HepG2 (cell line): ENCODE measurements around the gene ZNF493. TPM values are rescaled to one million over a fixed set of nuclear protein-coding genes. Genes with fewer than 3 reads are reported as not detected.

Source experiments
- AKAP8 ChIP-seq: sonication (generic); formaldehyde crosslinking; IDR thresholded peaks from 2 replicates; pipeline ENCODE4 v1.5.1; 2020; ENCODE audit warnings: mild to moderate bottlenecking, missing genetic modification reagents
- ATAD3A ChIP-seq: sonication (generic); formaldehyde crosslinking; IDR thresholded peaks from 2 replicates; pipeline ENCODE4 v1.4.0; 2020; ENCODE audit warnings: missing genetic modification reagents
- DRAP1 ChIP-seq: IDR thresholded peaks from 2 replicates; pipeline ENCODE4 v1.6.1; 2016; ENCODE audit warnings: missing genetic modification reagents, missing compliant biosample characterization
- FOSL2 ChIP-seq: sonication (generic); formaldehyde crosslinking; IDR thresholded peaks from 2 replicates; pipeline ENCODE4 v1.4.0; 2020; ENCODE audit warnings: missing genetic modification reagents
- FOXC1 ChIP-seq: sonication (generic); formaldehyde crosslinking; IDR thresholded peaks from 2 replicates; pipeline ENCODE4 v1.8.0; 2022; ENCODE audit warnings: mild to moderate bottlenecking, missing genetic modification reagents, borderline replicate concordance
- IRX3 ChIP-seq: sonication (generic); formaldehyde crosslinking; IDR thresholded peaks from 2 replicates; pipeline ENCODE4 v1.8.1; 2023; ENCODE audit warnings: mild to moderate bottlenecking, low read depth, missing genetic modification reagents, borderline replicate concordance
- MNT ChIP-seq: fragments of 450-650 bp; IDR thresholded peaks from 2 replicates; pipeline ENCODE4 v1.6.1; 2016
- MXD4 ChIP-seq: IDR thresholded peaks from 2 replicates; pipeline ENCODE4 v1.6.1; 2016; ENCODE audit warnings: mild to moderate bottlenecking, missing biosample characterization, missing genetic modification reagents
- SALL2 ChIP-seq: sonication (generic); formaldehyde crosslinking; IDR thresholded peaks from 2 replicates; pipeline ENCODE4 v1.8.1; 2023; ENCODE audit warnings: mild to moderate bottlenecking, missing genetic modification reagents, inconsistent platforms
- ZBTB20 ChIP-seq: sonication (generic); formaldehyde crosslinking; IDR thresholded peaks from 2 replicates; pipeline ENCODE4 v1.8.1; 2023; ENCODE audit warnings: missing genetic modification reagents, low read depth, mild to moderate bottlenecking, borderline replicate concordance
- ZBTB8A ChIP-seq: sonication (generic); formaldehyde crosslinking; IDR thresholded peaks from 2 replicates; pipeline ENCODE4 v1.4.0; 2020; ENCODE audit warnings: mild to moderate bottlenecking, low read depth, missing genetic modification reagents, borderline replicate concordance
- ZNF20 ChIP-seq: sonication (generic); formaldehyde crosslinking; IDR thresholded peaks from 2 replicates; pipeline ENCODE4 v1.4.0; 2020; ENCODE audit warnings: mild to moderate bottlenecking, moderate library complexity, missing genetic modification reagents
- ZNF251 ChIP-seq: sonication (generic); formaldehyde crosslinking; IDR thresholded peaks from 2 replicates; pipeline ENCODE4 v1.9.0; 2021; ENCODE audit warnings: mild to moderate bottlenecking, missing genetic modification reagents
- ZNF30 ChIP-seq: sonication (generic); formaldehyde crosslinking; IDR thresholded peaks from 2 replicates; pipeline ENCODE4 v1.5.0; 2020; ENCODE audit warnings: mild to moderate bottlenecking, missing genetic modification reagents
- ZNF496 ChIP-seq: sonication (generic); formaldehyde crosslinking; IDR thresholded peaks from 2 replicates; pipeline ENCODE4 v1.8.1; 2023; ENCODE audit warnings: mild to moderate bottlenecking, moderate library complexity, missing genetic modification reagents; ENCODE audit not compliant: insufficient replicate concordance
- ZNF543 ChIP-seq: sonication (generic); formaldehyde crosslinking; IDR thresholded peaks from 2 replicates; pipeline ENCODE4 v1.4.0; 2020; ENCODE audit warnings: mild to moderate bottlenecking, missing genetic modification reagents
- ZNF577 ChIP-seq: sonication (generic); formaldehyde crosslinking; IDR thresholded peaks from 2 replicates; pipeline ENCODE4 v1.4.0; 2020; ENCODE audit warnings: mild to moderate bottlenecking, low read depth, missing genetic modification reagents, borderline replicate concordance
- ZNF616 ChIP-seq: sonication (generic); formaldehyde crosslinking; IDR thresholded peaks from 2 replicates; pipeline ENCODE4 v1.5.0; 2020; ENCODE audit warnings: low read depth, mild to moderate bottlenecking, missing genetic modification reagents
- ZNF678 ChIP-seq: sonication (generic); formaldehyde crosslinking; IDR thresholded peaks from 2 replicates; pipeline ENCODE4 v1.4.0; 2020; ENCODE audit warnings: mild to moderate bottlenecking, missing genetic modification reagents
- polyA plus RNA-seq, 8 experiments: library from polyadenylated mRNA; depleted of rRNA in 3 of 8; stranded (reverse) in 7 of 8; unstranded in 1 of 8; fragments of >200 nt; fragmentation: Illumina TruSeq in 4 of 8; extraction: Trizol in 4 of 8; gene quantifications; 2 replicates each; pipeline versions ENCODE4 v1.2.1 to v1.2.3, GENCODE V29; 2011 to 2016; ENCODE audit warnings: low read depth in 4 of 8, missing spikeins in 1 of 8, mixed read lengths in 1 of 8; ENCODE audit not compliant: insufficient read depth in 1 of 8
- total RNA-seq, 5 experiments: library from RNA; depleted of rRNA; stranded (reverse); fragments of >200 nt; fragmentation: Illumina TruSeq; extraction: Trizol; gene quantifications; 2 replicates each; pipeline ENCODE4 v1.2.3, GENCODE V29; 2016; ENCODE audit warnings: low read depth in 1 of 5
- TF ChIP-seq, protein P1 (sequence below): sonication (generic); formaldehyde crosslinking; IDR thresholded peaks from 2 replicates; pipeline ENCODE4 v1.4.0; 2020; ENCODE audit warnings: mild to moderate bottlenecking, missing genetic modification reagents
- TF ChIP-seq, protein P2 (sequence below): sonication (generic); formaldehyde crosslinking; IDR thresholded peaks from 2 replicates; pipeline ENCODE4 v1.4.0; 2020; ENCODE audit warnings: mild to moderate bottlenecking, missing genetic modification reagents
- TF ChIP-seq, protein P3 (sequence below): sonication (generic); formaldehyde crosslinking; IDR thresholded peaks from 2 replicates; pipeline ENCODE4 v1.4.0; 2020; ENCODE audit warnings: missing genetic modification reagents, borderline replicate concordance

Gene ZNF493
- total and polyA plus RNA-seq, 2 of the 13 experiments (the other 11 are each of a cell fraction or from before 2014, with no cell fraction given), result 6.8 to 9.0 TPM

DNA sequence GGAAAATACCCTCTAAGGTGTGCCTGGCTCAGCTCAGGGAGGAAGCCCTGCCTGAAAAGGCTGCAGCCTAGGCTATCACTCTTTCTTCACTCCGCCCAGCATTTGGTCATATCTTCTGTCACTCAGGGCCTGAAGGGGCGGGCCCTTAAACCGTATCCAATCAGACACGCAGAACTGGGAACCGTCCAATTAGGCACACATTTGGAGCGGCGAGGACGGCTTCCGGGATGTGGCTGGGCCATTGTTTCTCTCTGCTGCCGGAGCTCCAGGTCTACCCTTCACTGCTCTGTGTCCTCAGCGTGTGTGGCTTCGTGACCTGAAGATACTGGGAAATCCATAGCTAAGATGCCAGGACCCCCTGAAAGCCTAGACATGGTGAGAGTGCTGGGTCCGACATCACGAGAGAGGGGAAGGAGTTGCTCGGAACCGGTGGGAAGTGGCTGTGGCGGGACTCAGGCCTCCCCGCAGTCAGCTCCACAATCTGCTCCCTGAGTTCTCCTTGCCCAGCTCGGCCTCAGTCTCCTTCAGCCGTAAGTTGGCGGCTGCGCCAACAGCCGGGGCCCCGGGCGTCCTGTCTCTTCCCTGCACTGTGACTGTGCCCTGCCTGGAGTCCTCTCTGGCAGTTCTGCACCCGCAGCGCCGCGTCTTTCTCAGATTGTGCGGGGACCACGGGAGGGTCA, at the start of gene ZNF493 (continued):
- TF ChIP-seq FOXC1 (CRISPR knock-in tag), result peak; percentile 67; the same call in 1 of the 2 replicates
- 0 out of 2 replicates have a peak, but pooled peaks have one; percentile 37 for TF ChIP-seq ZBTB8A (CRISPR knock-in tag)
- TF ChIP-seq ZNF251 (CRISPR knock-in tag), result no peak
- TF ChIP-seq ZNF616, result peak; percentile 65; the same call in 1 of the 2 replicates
- no peak for TF ChIP-seq SALL2 (CRISPR knock-in tag)
- TF ChIP-seq, protein P1, sequence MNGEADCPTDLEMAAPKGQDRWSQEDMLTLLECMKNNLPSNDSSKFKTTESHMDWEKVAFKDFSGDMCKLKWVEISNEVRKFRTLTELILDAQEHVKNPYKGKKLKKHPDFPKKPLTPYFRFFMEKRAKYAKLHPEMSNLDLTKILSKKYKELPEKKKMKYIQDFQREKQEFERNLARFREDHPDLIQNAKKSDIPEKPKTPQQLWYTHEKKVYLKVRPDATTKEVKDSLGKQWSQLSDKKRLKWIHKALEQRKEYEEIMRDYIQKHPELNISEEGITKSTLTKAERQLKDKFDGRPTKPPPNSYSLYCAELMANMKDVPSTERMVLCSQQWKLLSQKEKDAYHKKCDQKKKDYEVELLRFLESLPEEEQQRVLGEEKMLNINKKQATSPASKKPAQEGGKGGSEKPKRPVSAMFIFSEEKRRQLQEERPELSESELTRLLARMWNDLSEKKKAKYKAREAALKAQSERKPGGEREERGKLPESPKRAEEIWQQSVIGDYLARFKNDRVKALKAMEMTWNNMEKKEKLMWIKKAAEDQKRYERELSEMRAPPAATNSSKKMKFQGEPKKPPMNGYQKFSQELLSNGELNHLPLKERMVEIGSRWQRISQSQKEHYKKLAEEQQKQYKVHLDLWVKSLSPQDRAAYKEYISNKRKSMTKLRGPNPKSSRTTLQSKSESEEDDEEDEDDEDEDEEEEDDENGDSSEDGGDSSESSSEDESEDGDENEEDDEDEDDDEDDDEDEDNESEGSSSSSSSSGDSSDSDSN (CRISPR knock-in tag), result peak; percentile 59; the same call in 1 of the 2 replicates
- TF ChIP-seq ZNF496 (CRISPR knock-in tag), result no peak
- TF ChIP-seq, protein P2, sequence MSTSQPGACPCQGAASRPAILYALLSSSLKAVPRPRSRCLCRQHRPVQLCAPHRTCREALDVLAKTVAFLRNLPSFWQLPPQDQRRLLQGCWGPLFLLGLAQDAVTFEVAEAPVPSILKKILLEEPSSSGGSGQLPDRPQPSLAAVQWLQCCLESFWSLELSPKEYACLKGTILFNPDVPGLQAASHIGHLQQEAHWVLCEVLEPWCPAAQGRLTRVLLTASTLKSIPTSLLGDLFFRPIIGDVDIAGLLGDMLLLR (CRISPR knock-in tag), result no peak
- peak; percentile 64; the same call in 1 of the 2 replicates for TF ChIP-seq ZBTB20 (CRISPR knock-in tag)
- no peak for TF ChIP-seq MXD4
- TF ChIP-seq ZNF577 (CRISPR knock-in tag), result no peak
- no peak for TF ChIP-seq MNT
- TF ChIP-seq ZNF20 (CRISPR knock-in tag), result no peak
- TF ChIP-seq DRAP1 (CRISPR knock-in tag), result peak; percentile 76
- 0 out of 2 replicates have a peak, but pooled peaks have one; percentile 35 for TF ChIP-seq ZNF678 (CRISPR knock-in tag)
- no peak for TF ChIP-seq AKAP8 (CRISPR knock-in tag)
- no peak for TF ChIP-seq ATAD3A (CRISPR knock-in tag)
- no peak for TF ChIP-seq FOSL2 (CRISPR knock-in tag)
- TF ChIP-seq IRX3 (CRISPR knock-in tag), result no peak
- TF ChIP-seq, protein P3, sequence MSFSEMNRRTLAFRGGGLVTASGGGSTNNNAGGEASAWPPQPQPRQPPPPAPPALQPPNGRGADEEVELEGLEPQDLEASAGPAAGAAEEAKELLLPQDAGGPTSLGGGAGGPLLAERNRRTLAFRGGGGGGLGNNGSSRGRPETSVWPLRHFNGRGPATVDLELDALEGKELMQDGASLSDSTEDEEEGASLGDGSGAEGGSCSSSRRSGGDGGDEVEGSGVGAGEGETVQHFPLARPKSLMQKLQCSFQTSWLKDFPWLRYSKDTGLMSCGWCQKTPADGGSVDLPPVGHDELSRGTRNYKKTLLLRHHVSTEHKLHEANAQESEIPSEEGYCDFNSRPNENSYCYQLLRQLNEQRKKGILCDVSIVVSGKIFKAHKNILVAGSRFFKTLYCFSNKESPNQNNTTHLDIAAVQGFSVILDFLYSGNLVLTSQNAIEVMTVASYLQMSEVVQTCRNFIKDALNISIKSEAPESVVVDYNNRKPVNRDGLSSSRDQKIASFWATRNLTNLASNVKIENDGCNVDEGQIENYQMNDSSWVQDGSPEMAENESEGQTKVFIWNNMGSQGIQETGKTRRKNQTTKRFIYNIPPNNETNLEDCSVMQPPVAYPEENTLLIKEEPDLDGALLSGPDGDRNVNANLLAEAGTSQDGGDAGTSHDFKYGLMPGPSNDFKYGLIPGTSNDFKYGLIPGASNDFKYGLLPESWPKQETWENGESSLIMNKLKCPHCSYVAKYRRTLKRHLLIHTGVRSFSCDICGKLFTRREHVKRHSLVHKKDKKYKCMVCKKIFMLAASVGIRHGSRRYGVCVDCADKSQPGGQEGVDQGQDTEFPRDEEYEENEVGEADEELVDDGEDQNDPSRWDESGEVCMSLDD (CRISPR knock-in tag), result no peak
- 0 out of 2 replicates have a peak, but pooled peaks have one; percentile 29 for TF ChIP-seq ZNF543 (CRISPR knock-in tag)
- 0 out of 2 replicates have a peak, but pooled peaks have one; percentile 33 for TF ChIP-seq ZNF30
